Tibial nerve (tissue), 4 donors: ENCODE results near the gene ARHGEF17. TPM values are rescaled to one million over a fixed set of nuclear protein-coding genes. Genes with fewer than 3 reads are reported as not detected.

ENCODE experiments used
- DNase-seq, 2 donors: peaks; one replicate each; pipeline ENCODE4 v3.0.0-alpha.2; 2019; ENCODE audit warnings: low spot score in 2 of 2
- H3K27ac ChIP-seq, 4 donors: fragments of 200-600 bp; sonication (generic) in 3 of 4; one replicate each; pipeline ENCODE4 v1.5.1; 2017 to 2019; ENCODE audit warnings: mild to moderate bottlenecking in 1 of 4
- H3K27me3 ChIP-seq, 2 donors: fragments of 200-600 bp; sonication (generic) in 1 of 2; one replicate each; pipeline versions ENCODE4 v1.5.1 to v1.6.0; 2017 to 2019
- H3K36me3 ChIP-seq, 3 donors: fragments of 200-600 bp; sonication (generic); one replicate each; pipeline ENCODE4 v1.5.1; 2018 to 2019
- H3K4me1 ChIP-seq, 4 donors: fragments of 200-600 bp; sonication (generic) in 3 of 4; one replicate each; pipeline ENCODE4 v1.5.1; 2017 to 2019
- H3K4me3 ChIP-seq, 4 donors: fragments of 200-600 bp; sonication (generic) in 3 of 4; one replicate each; pipeline ENCODE4 v1.5.1; 2017 to 2019; ENCODE audit warnings: mild to moderate bottlenecking in 1 of 4, moderate library complexity in 1 of 4
- H3K9me3 ChIP-seq, 4 donors: fragments of 200-600 bp; sonication (generic) in 3 of 4; one replicate each; pipeline ENCODE4 v1.5.1; 2017 to 2019
- CTCF ChIP-seq, 5 experiments: fragments of 200-600 bp in 3 of 5; fragments of 450-650 bp in 2 of 5; sonication (generic) in 3 of 5; IDR thresholded peaks; one replicate each; pipeline ENCODE4 v1.5.1; 2016 to 2019; ENCODE audit warnings: antibody characterized with exemption in 5 of 5, mild to moderate bottlenecking in 3 of 5, moderate library complexity in 2 of 5
- EP300 ChIP-seq, 2 donors: sonication (generic); formaldehyde crosslinking; IDR thresholded peaks; one replicate each; pipeline ENCODE4 v1.6.1; 2017; ENCODE audit warnings: antibody characterized with exemption in 2 of 2, mild to moderate bottlenecking in 1 of 2
- POLR2A ChIP-seq, 2 donors: fragments of 450-650 bp; IDR thresholded peaks; one replicate each; pipeline ENCODE4 v1.6.1; 2017; ENCODE audit warnings: antibody characterized with exemption in 2 of 2, mild to moderate bottlenecking in 2 of 2, moderate library complexity in 2 of 2
- WGBS, 2 donors: methylation state at CpG; one replicate each; pipeline ENCODE4 v1.1.5; 2018; 5-methylcytosine and 5-hydroxymethylcytosine counted together
- total RNA-seq, 4 donors: library from RNA; depleted of rRNA; stranded (reverse); fragments of >200 nt; gene quantifications; one replicate each; pipeline ENCODE4 v1.1.0, GENCODE V29; 2016

Gene ARHGEF17
- total RNA-seq, 4 donors from 2014 or later = 102 to 135 (median 112) TPM

- no peaks in the 10 kb centered on the region for H3K36me3 ChIP-seq
- peaks cover 0 to 26% (median 8%) of the 10 kb centered on the region in 4 donors for H3K4me1 ChIP-seq
- H3K4me3 ChIP-seq = no peak overlapping the region
- DNase-seq = no peak
- TF ChIP-seq EP300 (IDR thresholded peaks at IDR 0.05) (no peak), CTCF (IDR thresholded peaks at IDR 0.05) (no peak), POLR2A (IDR thresholded peaks at IDR 0.05) (no peak)
- no peaks in the 10 kb centered on the region for H3K9me3 ChIP-seq
- H3K27me3 ChIP-seq = no peaks in the 10 kb centered on the region
- WGBS, 2 donors = 82 to 85% methylated on average over 10 of the region's 10 CpGs
- H3K27ac ChIP-seq = no peak overlapping the region
Measured at GRCh38 chr11:73287400-73288101, 20.5 kb upstream of the ARHGEF17 start.

GRCh38 chr11:73288192-73288872 is 19.7 kb upstream of the ARHGEF17 start:
- no peak overlapping the region for H3K4me3 ChIP-seq
- TF ChIP-seq POLR2A (IDR thresholded peaks at IDR 0.05) = no peak
- no peak for TF ChIP-seq EP300 (IDR thresholded peaks at IDR 0.05)
- TF ChIP-seq CTCF (IDR thresholded peaks at IDR 0.05) = no peak
- H3K27ac ChIP-seq = peak overlapping the region in 3 of 4 donors; percentile 59 to 74 (median 64)

GRCh38 chr11:73288873-73289707 is 19.0 kb upstream of the ARHGEF17 start:
- Histone ChIP-seq H3K27ac (peak overlapping the region in 3 of 4 donors; percentile 59 to 74 (median 64)), H3K4me1 (peaks cover 0 to 26% (median 8%) of the 10 kb centered on the region in 4 donors), H3K9me3 (no peaks in the 10 kb centered on the region), H3K4me3 (peak overlapping the region in 3 of 4 donors; percentile 18 to 30 (median 25)), H3K36me3 (no peaks in the 10 kb centered on the region), H3K27me3 (no peaks in the 10 kb centered on the region)
- WGBS, 2 donors = 10 to 11% methylated on average over 17 of the region's 17 CpGs
- TF ChIP-seq CTCF (IDR thresholded peaks at IDR 0.05) (peak; percentile 90 to 95 (median 93)), EP300 (IDR thresholded peaks at IDR 0.05) (peak in 1 of 2 donors; percentile 32), POLR2A (IDR thresholded peaks at IDR 0.05) (no peak)
- peak in 1 of 2 donors; percentile 65 for DNase-seq

More at GRCh38 chr11:73288192-73288872, 19.7 kb upstream of the ARHGEF17 start:
- no peak for DNase-seq
- no peaks in the 10 kb centered on the region for H3K9me3 ChIP-seq
- no peaks in the 10 kb centered on the region for H3K36me3 ChIP-seq
- 60 to 66% methylated on average over 5 of the region's 5 CpGs for WGBS, 2 donors
- peaks cover 0 to 26% (median 8%) of the 10 kb centered on the region in 4 donors for H3K4me1 ChIP-seq
- H3K27me3 ChIP-seq = no peaks in the 10 kb centered on the region

GRCh38 chr11:73290536-73290935 is 17.5 kb upstream of the ARHGEF17 start:
- DNase-seq = no peak
- Histone ChIP-seq H3K36me3 (no peaks in the 10 kb centered on the region), H3K27me3 (no peaks in the 10 kb centered on the region), H3K27ac (no peak overlapping the region), H3K4me3 (no peak overlapping the region), H3K9me3 (no peaks in the 10 kb centered on the region), H3K4me1 (peaks cover 0 to 26% (median 8%) of the 10 kb centered on the region in 4 donors)
- TF ChIP-seq CTCF (IDR thresholded peaks at IDR 0.05) = no peak
- no peak for TF ChIP-seq POLR2A (IDR thresholded peaks at IDR 0.05)
- no peak for TF ChIP-seq EP300 (IDR thresholded peaks at IDR 0.05)
- 89 to 97% methylated on average over 4 of the region's 4 CpGs for WGBS, 2 donors
